HCT116 (cell line): ENCODE data around the gene PLPPR2. TPM values are rescaled to one million over a fixed set of nuclear protein-coding genes. Genes with fewer than 3 reads are reported as not detected.

ENCODE experiments used
- ATAC-seq: fragments of 200-7000 bp; cut with Tn5 transposase; 2 replicates; pipeline ENCODE4 v1.9.1; 2020; ENCODE audit warnings: mild to moderate bottlenecking, moderate library complexity
- BruUV-seq: library from RNA; stranded (reverse); fragments of 400-500 nt; replicated peaks from 2 replicates; lab custom pipeline; 2021; lab: Mats Ljungman, UMichigan
- CTCF ChIA-PET: fragments of 300-600 bp; sonication (Branson Sonifier 250); formaldehyde crosslinking; loops from one replicate; lab custom pipeline; 2021; ENCODE audit warnings: antibody characterized with exemption; lab: Charles Lee
- POLR2A ChIA-PET: fragments of 300-600, 350-600 bp; sonication (Branson Sonifier 250); formaldehyde crosslinking; loops from one replicate; lab custom pipeline; 2021; ENCODE audit warnings: antibody characterized with exemption; lab: Charles Lee
- RAD21 ChIA-PET, 2 experiments: fragments of 300-600 bp; sonication (Branson Sonifier 250); formaldehyde crosslinking; loops; one replicate each; lab custom pipeline; 2023; ENCODE audit warnings: low total read pairs in 2 of 2; ENCODE audit not compliant: uncharacterized antibody in 2 of 2, unreplicated experiment in 2 of 2, low non-redundant PET in 1 of 2; lab: Charles Lee
- DNase-seq: peaks from one replicate; pipeline ENCODE4 v3.0.0-alpha.2; 2010; ENCODE audit warnings: low read depth, low spot score
- H2AFZ ChIP-seq: fragments of 200-600 bp; shearing (Covaris generic), sonication (generic); 2 replicates; pipeline ENCODE4 v1.6.1; 2017; ENCODE audit warnings: low read depth, mixed run types, mixed read lengths, antibody characterized with exemption, low read length; ENCODE audit not compliant: poor library complexity, severe bottlenecking
- H3K27ac ChIP-seq: 2 replicates; pipeline ENCODE4 v1.5.1; 2012; ENCODE audit warnings: low read depth, low read length
- H3K27me3 ChIP-seq: fragments of 200-600 bp; sonication (generic); 2 replicates; pipeline ENCODE4 v1.6.1; 2016; ENCODE audit warnings: mixed run types, low read length, mixed read lengths; ENCODE audit not compliant: insufficient read depth
- H3K36me3 ChIP-seq, 2 experiments: fragments of 200-500 bp in 1 of 2; fragments of 200-600 bp in 1 of 2; sonication (Bioruptor generic) in 1 of 2; sonication (generic) in 1 of 2; 2 replicates each; pipeline versions ENCODE4 v1.5.1 to v1.6.1; 2014 to 2016; ENCODE audit warnings: low read length in 2 of 2, inconsistent platforms in 1 of 2, mixed read lengths in 1 of 2, mixed run types in 1 of 2; ENCODE audit not compliant: insufficient read depth in 2 of 2, control insufficient read depth in 1 of 2
- H3K4me1 ChIP-seq, 2 experiments: fragments of 200-600 bp in 1 of 2; sonication (generic) in 1 of 2; 2 replicates each; pipeline versions ENCODE4 v1.5.1 to v1.6.1; 2012 to 2017; ENCODE audit warnings: low read length in 2 of 2, inconsistent platforms in 1 of 2, mild to moderate bottlenecking in 1 of 2, mixed read lengths in 1 of 2, mixed run types in 1 of 2, moderate library complexity in 1 of 2; ENCODE audit not compliant: insufficient read depth in 2 of 2, control insufficient read depth in 1 of 2
- H3K4me2 ChIP-seq: fragments of 200-600 bp; sonication (generic); 2 replicates; pipeline ENCODE4 v1.6.1; 2017; ENCODE audit warnings: mixed run types, low read length, mixed read lengths
- H3K4me3 ChIP-seq, 2 experiments: fragments of 200-600 bp in 1 of 2; sonication (generic) in 1 of 2; replicated peaks in 1 of 2; 2 replicates each; pipeline ENCODE4 v1.5.1; 2011 to 2016; ENCODE audit warnings: low read length in 2 of 2, control low read depth in 1 of 2, low read depth in 1 of 2, mild to moderate bottlenecking in 1 of 2, mixed read lengths in 1 of 2, mixed run types in 1 of 2
- H3K79me2 ChIP-seq: fragments of 200-600 bp; sonication (generic); 2 replicates; pipeline ENCODE4 v1.6.1; 2017; ENCODE audit warnings: mild to moderate bottlenecking, mixed run types, low read length, moderate library complexity, mixed read lengths; ENCODE audit not compliant: insufficient read depth
- H3K9ac ChIP-seq: fragments of 200-600 bp; sonication (generic); 2 replicates; pipeline ENCODE4 v1.6.1; 2016; ENCODE audit warnings: low read length, mixed read lengths
- H3K9me2 ChIP-seq: fragments of 200-600 bp; sonication (generic), shearing (Covaris generic); 2 replicates; pipeline ENCODE4 v1.6.1; 2017; ENCODE audit warnings: mixed run types, mild to moderate bottlenecking, moderate library complexity; ENCODE audit not compliant: insufficient read depth
- H3K9me3 ChIP-seq, 2 experiments: fragments of 200-500 bp in 1 of 2; fragments of 200-600 bp in 1 of 2; sonication (Bioruptor generic) in 1 of 2; sonication (generic) in 1 of 2; 2 replicates each; pipeline ENCODE4 v1.6.1; 2014 to 2017; ENCODE audit warnings: low read length in 2 of 2, mixed read lengths in 2 of 2, inconsistent platforms in 1 of 2, low read depth in 1 of 2, mild to moderate bottlenecking in 1 of 2, mixed run types in 1 of 2, moderate library complexity in 1 of 2; ENCODE audit not compliant: control insufficient read depth in 1 of 2, insufficient read depth in 1 of 2
- H4K20me1 ChIP-seq: fragments of 200-600 bp; sonication (generic), shearing (Covaris generic); 2 replicates; pipeline ENCODE4 v1.6.1; 2017; ENCODE audit warnings: mixed run types, mild to moderate bottlenecking, moderate library complexity; ENCODE audit not compliant: insufficient read depth
- CTCF ChIP-seq, 3 experiments: fragments of 200-600 bp in 1 of 3; sonication (generic) in 1 of 3; IDR thresholded peaks in 2 of 3; conservative IDR thresholded peaks in 1 of 3; 2 replicates each; pipeline ENCODE4 v1.5.1; 2012 to 2017; ENCODE audit warnings: low read depth in 2 of 3, low read length in 2 of 3, antibody characterized with exemption in 1 of 3, borderline replicate concordance in 1 of 3, control low read depth in 1 of 3, mild to moderate bottlenecking in 1 of 3, mixed read lengths in 1 of 3, mixed run types in 1 of 3, moderate library complexity in 1 of 3; ENCODE audit not compliant: insufficient read depth in 1 of 3
- ELF1 ChIP-seq: IDR thresholded peaks from 2 replicates; pipeline ENCODE4 v1.6.1; 2012; ENCODE audit warnings: low read depth, borderline replicate concordance
- EZH2phosphoT487 ChIP-seq: fragments of 200-600 bp; IDR thresholded peaks from 2 replicates; pipeline ENCODE4 v1.6.1; 2018; ENCODE audit warnings: antibody characterized with exemption, borderline replicate concordance
- FOSL1 ChIP-seq: IDR thresholded peaks from 2 replicates; pipeline ENCODE4 v1.6.1; 2012; ENCODE audit warnings: low read depth
- JUND ChIP-seq: IDR thresholded peaks from 2 replicates; pipeline ENCODE4 v1.6.1; 2012
- RAD21 ChIP-seq: IDR thresholded peaks from 2 replicates; pipeline ENCODE4 v1.6.1; 2012; ENCODE audit warnings: low read depth, mild to moderate bottlenecking
- SP1 ChIP-seq: IDR thresholded peaks from 2 replicates; pipeline ENCODE4 v1.6.1; 2012; ENCODE audit warnings: low read depth
- ZBTB33 ChIP-seq: IDR thresholded peaks from 2 replicates; pipeline ENCODE4 v1.6.1; 2011; ENCODE audit warnings: mild to moderate bottlenecking, low read length, moderate library complexity; ENCODE audit not compliant: insufficient replicate concordance; ENCODE audit errors: extremely low read depth
- ZFX ChIP-seq: fragments of 450-650 bp; IDR thresholded peaks from 2 replicates; pipeline ENCODE4 v1.6.1; 2017
- ZNF274 ChIP-seq: fragments of 200-500 bp; sonication (Bioruptor generic); IDR thresholded peaks from 2 replicates; pipeline ENCODE4 v1.6.1; 2014; ENCODE audit warnings: mild to moderate bottlenecking, low read depth, low read length, inconsistent platforms
- intact Hi-C: fragments of 100-400 bp; cut with micrococcal nuclease; formaldehyde crosslinking; loops from 2 replicates; pipeline ENCODE4 v1.10.0; 2022
- total RNA-seq: library from RNA; stranded (reverse); gene quantifications from one replicate; pipeline ENCODE4 v1.2.1, GENCODE V29; 2021; ENCODE audit not compliant: unreplicated experiment

The PLPPR2 gene
- total RNA-seq, 1 experiment from 2014 or later: 23.2 TPM

- DNase-seq (no peak), ATAC-seq (peak; percentile 70)
- BruUV-seq: no TSS peak
- Histone ChIP-seq H3K27me3 (no peaks in the 10 kb centered on the region), H4K20me1 (no peaks in the 10 kb centered on the region), H3K9me2 (no peaks in the 10 kb centered on the region), H3K79me2 (no peaks in the 10 kb centered on the region), H2AFZ (no peak overlapping the region), H3K4me1 (no peaks in the 10 kb centered on the region), H3K9ac (no peak overlapping the region), H3K36me3 (no peaks in the 10 kb centered on the region), H3K4me3 (no peak overlapping the region), H3K27ac (no peak overlapping the region), H3K4me2 (no peak overlapping the region), H3K9me3 (no peaks in the 10 kb centered on the region)
- RAD21 ChIA-PET: no interaction called here
- CTCF ChIA-PET: interaction anchor here (1.2 kb wide), 1 partner anchor 10 kb away, joined by 3 read pairs; no protein-coding TSS in a partner anchor
- intact Hi-C loops: no loop called here
- POLR2A ChIA-PET: interaction anchor here (1.9 kb wide), 1 partner anchor 23 kb away, joined by 4 read pairs; no protein-coding TSS in a partner anchor
- TF ChIP-seq ZBTB33 (no peak), FOSL1 (no peak), ELF1 (no peak), RAD21 (peak; percentile 16; the same call in 1 of the 2 replicates), JUND (no peak), CTCF (IDR thresholded peaks at IDR 0.05 in 2 of 3, conservative IDR thresholded peaks at IDR 0.05 in 1 of 3; ENCODE audit: borderline replicate concordance in 1 of 3, insufficient read depth in 1 of 3, low read depth in 2 of 3, low read length in 2 of 3) (peak in 2 of 3 experiments; percentile 30 to 39; a peak in 3 of 6 replicates), ZFX (no peak), ZNF274 (no peak), EZH2phosphoT487 (no peak), SP1 (no peak)
- TF ChIP-seq, all 23 proteins: peak for 2
These were observed 33.8 kb upstream of the PLPPR2 start for GRCh38 chr19:11321191-11322126.
